ENCODE results near the gene KCNJ2.

- no peak for TF ChIP-seq POLR2A (IDR thresholded peaks at IDR 0.05)
- TF ChIP-seq, protein P1, sequence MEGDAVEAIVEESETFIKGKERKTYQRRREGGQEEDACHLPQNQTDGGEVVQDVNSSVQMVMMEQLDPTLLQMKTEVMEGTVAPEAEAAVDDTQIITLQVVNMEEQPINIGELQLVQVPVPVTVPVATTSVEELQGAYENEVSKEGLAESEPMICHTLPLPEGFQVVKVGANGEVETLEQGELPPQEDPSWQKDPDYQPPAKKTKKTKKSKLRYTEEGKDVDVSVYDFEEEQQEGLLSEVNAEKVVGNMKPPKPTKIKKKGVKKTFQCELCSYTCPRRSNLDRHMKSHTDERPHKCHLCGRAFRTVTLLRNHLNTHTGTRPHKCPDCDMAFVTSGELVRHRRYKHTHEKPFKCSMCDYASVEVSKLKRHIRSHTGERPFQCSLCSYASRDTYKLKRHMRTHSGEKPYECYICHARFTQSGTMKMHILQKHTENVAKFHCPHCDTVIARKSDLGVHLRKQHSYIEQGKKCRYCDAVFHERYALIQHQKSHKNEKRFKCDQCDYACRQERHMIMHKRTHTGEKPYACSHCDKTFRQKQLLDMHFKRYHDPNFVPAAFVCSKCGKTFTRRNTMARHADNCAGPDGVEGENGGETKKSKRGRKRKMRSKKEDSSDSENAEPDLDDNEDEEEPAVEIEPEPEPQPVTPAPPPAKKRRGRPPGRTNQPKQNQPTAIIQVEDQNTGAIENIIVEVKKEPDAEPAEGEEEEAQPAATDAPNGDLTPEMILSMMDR (IDR thresholded peaks at IDR 0.05 in 4 of 5, conservative IDR thresholded peaks at IDR 0.05 in 1 of 5): no peak
Measured at GRCh38 chr17:70153210-70153609, 16.1 kb upstream of the KCNJ2 start.

Data from gastrocnemius medialis (tissue), 4 donors.